Pulmonary artery endothelial cell (primary cell): ENCODE measurements around the gene NDOR1. TPM values are rescaled to one million over a fixed set of nuclear protein-coding genes. Genes with fewer than 3 reads are reported as not detected.
"Not testable (repeated sequence)": the region's sequence is repeated elsewhere in the genome, so short reads cannot be mapped to it uniquely, and the experiment has no call there.

Experiments
- DNase-seq: peaks from one replicate; pipeline ENCODE4 v3.0.0-alpha.2; 2011; ENCODE audit warnings: low read depth, low spot score
- total RNA-seq: library from RNA; depleted of rRNA; stranded (reverse); fragments of >200 nt; gene quantifications from 2 replicates; pipeline ENCODE4 v1.2.3, GENCODE V29; 2014

NDOR1 gene
- total RNA-seq, 1 donor from 2014 or later, result 3.5 TPM

- no peak for DNase-seq
These were observed 37.0 kb downstream of the NDOR1 start for GRCh38 chr9:137242269-137243203.

- DNase-seq, result not testable (repeated sequence)
These were observed 37.7 kb downstream of the NDOR1 start for GRCh38 chr9:137243266-137243625.

- no peak for DNase-seq
These were observed 38.4 kb downstream of the NDOR1 start for GRCh38 chr9:137243626-137244485.

- DNase-seq, result no peak
These were observed 39.3 kb downstream of the NDOR1 start for GRCh38 chr9:137244486-137245449.

- no peak for DNase-seq
These were observed 40.2 kb downstream of the NDOR1 start for GRCh38 chr9:137245450-137246421.

GRCh38 chr9:137247135-137247915 is 41.8 kb downstream of the NDOR1 start:
- no peak for DNase-seq

- DNase-seq, result no peak
These were observed 42.3 kb downstream of the NDOR1 start for GRCh38 chr9:137247916-137248175.

GRCh38 chr9:137250329-137251193 is 45.1 kb downstream of the NDOR1 start:
- DNase-seq, result no peak

GRCh38 chr9:137251194-137251461 is 45.6 kb downstream of the NDOR1 start, which contains the start of gene STPG3:
Gene STPG3 (plus strand): TSS chr9:137251286. CDS start chr9:137251287, 1 bp downstream.
- no peak for DNase-seq

GRCh38 chr9:137251490-137252268 is 46.2 kb downstream of the NDOR1 start:
- no peak for DNase-seq

- no peak for DNase-seq
These were observed 47.3 kb downstream of the NDOR1 start for GRCh38 chr9:137252555-137253506.

- DNase-seq, result no peak
These were observed 48.5 kb downstream of the NDOR1 start for GRCh38 chr9:137253717-137254623.

GRCh38 chr9:137254624-137255447 is 49.3 kb downstream of the NDOR1 start, which contains the start of gene NELFB:
Gene NELFB (plus strand): TSS chr9:137255327.
- DNase-seq, result no peak

GRCh38 chr9:137255448-137256114 is 50.1 kb downstream of the NDOR1 start:
- DNase-seq, result no peak
